WTC11 (cell line): ENCODE measurements around the gene MAPK9. TPM values are rescaled to one million over a fixed set of nuclear protein-coding genes. Genes with fewer than 3 reads are reported as not detected.
A peak's percentile ranks its signal among the peaks of the same experiment; 100 is the strongest.
"Not testable (repeated sequence)": the region's sequence is repeated elsewhere in the genome, so short reads cannot be mapped to it uniquely, and the experiment has no call there.

Experiments
- ATAC-seq: fragments of 200-7000 bp; cut with Tn5 transposase; 2 replicates; pipeline ENCODE4 v1.10.0; 2021; ENCODE audit warnings: mild to moderate bottlenecking, moderate library complexity
- CTCF ChIA-PET: fragments of 300-600 bp; sonication (Branson Sonifier 250); formaldehyde crosslinking; loops from one replicate; lab custom pipeline; 2021; ENCODE audit warnings: antibody characterized with exemption; lab: Charles Lee
- POLR2A ChIA-PET: fragments of 350-600 bp; sonication (Branson Sonifier 250); formaldehyde crosslinking; loops from one replicate; lab custom pipeline; 2021; ENCODE audit warnings: antibody characterized with exemption; lab: Charles Lee
- DNase-seq: peaks from one replicate; pipeline ENCODE4 v3.0.0; 2021; ENCODE audit warnings: low spot score
- H3K27ac Mint-ChIP-seq: 2 replicates; pipeline ENCODE4 v1.8.0; 2021; ENCODE audit warnings: mixed read lengths
- H3K27me3 Mint-ChIP-seq: 2 replicates; pipeline ENCODE4 v1.8.0; 2021; ENCODE audit warnings: low read depth, mild to moderate bottlenecking, moderate library complexity, mixed read lengths
- H3K36me3 Mint-ChIP-seq: 2 replicates; pipeline ENCODE4 v1.8.0; 2021; ENCODE audit warnings: mixed read lengths
- H3K4me1 Mint-ChIP-seq: 2 replicates; pipeline ENCODE4 v1.8.0; 2022; ENCODE audit warnings: mixed read lengths
- H3K4me3 Mint-ChIP-seq: 2 replicates; pipeline ENCODE4 v1.8.0; 2021; ENCODE audit warnings: mild to moderate bottlenecking, moderate library complexity, mixed read lengths
- H3K9me3 Mint-ChIP-seq: 2 replicates; pipeline ENCODE4 v1.8.0; 2021; ENCODE audit warnings: mixed read lengths
- CREM ChIP-seq: sonication (generic); formaldehyde crosslinking; IDR thresholded peaks from 2 replicates; pipeline ENCODE4 v1.8.1; 2022; ENCODE audit warnings: mild to moderate bottlenecking, missing genetic modification reagents, moderate library complexity
- ESRRA ChIP-seq: sonication (generic); formaldehyde crosslinking; IDR thresholded peaks from 2 replicates; pipeline ENCODE4 v1.8.1; 2022; ENCODE audit warnings: mild to moderate bottlenecking, missing genetic modification reagents, borderline replicate concordance
- ETV6 ChIP-seq: sonication (generic); formaldehyde crosslinking; IDR thresholded peaks from 2 replicates; pipeline ENCODE4 v1.8.1; 2022; ENCODE audit warnings: mild to moderate bottlenecking, missing genetic modification reagents
- FOXJ3 ChIP-seq: sonication (generic); formaldehyde crosslinking; IDR thresholded peaks from 2 replicates; pipeline ENCODE4 v1.9.0; 2021; ENCODE audit warnings: missing genetic modification reagents, mild to moderate bottlenecking, borderline replicate concordance
- GABPB1 ChIP-seq: sonication (generic); formaldehyde crosslinking; IDR thresholded peaks from 2 replicates; pipeline ENCODE4 v1.8.1; 2023; ENCODE audit warnings: mild to moderate bottlenecking, missing genetic modification reagents
- GRHL2 ChIP-seq: fragments of 250-450 bp; sonication (Bioruptor Pico); IDR thresholded peaks from 2 replicates; pipeline ENCODE4 v1.8.0; 2022; ENCODE audit warnings: mild to moderate bottlenecking, moderate library complexity; ENCODE audit not compliant: insufficient replicate concordance, severe bottlenecking
- HMGA2 ChIP-seq: fragments of 250-450 bp; sonication (Bioruptor Pico); IDR thresholded peaks from 2 replicates; pipeline ENCODE4 v1.4.0; 2021; ENCODE audit warnings: mild to moderate bottlenecking, moderate library complexity
- KAT7 ChIP-seq: sonication (generic); formaldehyde crosslinking; IDR thresholded peaks from 2 replicates; pipeline ENCODE4 v1.8.1; 2023; ENCODE audit warnings: missing genetic modification reagents, mild to moderate bottlenecking, borderline replicate concordance
- MXD4 ChIP-seq: fragments of 250-450 bp; sonication (Bioruptor Pico); IDR thresholded peaks from 2 replicates; pipeline ENCODE4 v1.8.0; 2021; ENCODE audit warnings: mild to moderate bottlenecking, moderate library complexity, borderline replicate concordance
- RELA ChIP-seq: sonication (generic); formaldehyde crosslinking; IDR thresholded peaks from 2 replicates; pipeline ENCODE4 v1.8.1; 2022; ENCODE audit warnings: missing genetic modification reagents, mild to moderate bottlenecking, borderline replicate concordance
- SMAD3 ChIP-seq: sonication (generic); formaldehyde crosslinking; IDR thresholded peaks from 2 replicates; pipeline ENCODE4 v1.8.0; 2022; ENCODE audit warnings: missing genetic modification reagents, mild to moderate bottlenecking, borderline replicate concordance
- SP1 ChIP-seq: sonication (generic); formaldehyde crosslinking; conservative IDR thresholded peaks from 2 replicates; pipeline ENCODE4 v1.8.1; 2022; ENCODE audit warnings: missing genetic modification reagents
- TCF7 ChIP-seq: sonication (generic); formaldehyde crosslinking; IDR thresholded peaks from 2 replicates; pipeline ENCODE4 v1.8.0; 2022; ENCODE audit warnings: mild to moderate bottlenecking, low read depth, missing genetic modification reagents, moderate library complexity
- ZNF219 ChIP-seq: sonication (generic); formaldehyde crosslinking; IDR thresholded peaks from 2 replicates; pipeline ENCODE4 v1.8.0; 2023; ENCODE audit warnings: missing genetic modification reagents, mild to moderate bottlenecking, borderline replicate concordance
- ZNF317 ChIP-seq: sonication (generic); formaldehyde crosslinking; IDR thresholded peaks from 2 replicates; pipeline ENCODE4 v1.8.1; 2023; ENCODE audit warnings: low read depth, mild to moderate bottlenecking, moderate library complexity, missing genetic modification reagents, borderline replicate concordance
- total RNA-seq: library from RNA; stranded (reverse); gene quantifications from 3 replicates; pipeline ENCODE4 v1.2.3, GENCODE V29; 2021
- TF ChIP-seq, protein P1 (sequence below): sonication (generic); formaldehyde crosslinking; conservative IDR thresholded peaks from 2 replicates; pipeline ENCODE4 v1.8.1; 2023; ENCODE audit warnings: mild to moderate bottlenecking, low read depth, missing genetic modification reagents, moderate library complexity
- TF ChIP-seq, protein P2 (sequence below): fragments of 250-450 bp; sonication (Bioruptor Pico); IDR thresholded peaks from 2 replicates; pipeline ENCODE4 v1.8.0; 2021; ENCODE audit warnings: mild to moderate bottlenecking
- TF ChIP-seq, protein P3 (sequence below): sonication (generic); formaldehyde crosslinking; IDR thresholded peaks from 2 replicates; pipeline ENCODE4 v1.8.1; 2023; ENCODE audit warnings: mild to moderate bottlenecking, moderate library complexity, missing genetic modification reagents
- TF ChIP-seq, protein P4 (sequence below): fragments of 250-450 bp; sonication (Bioruptor Pico); IDR thresholded peaks from 2 replicates; pipeline ENCODE4 v1.9.0; 2021; ENCODE audit warnings: moderate library complexity, mild to moderate bottlenecking, inconsistent platforms, borderline replicate concordance
- TF ChIP-seq, protein P5 (sequence below): fragments of 200-600 bp; IDR thresholded peaks from 2 replicates; pipeline ENCODE4 v1.8.0; 2022; ENCODE audit warnings: antibody characterized with exemption
- TF ChIP-seq, protein P6 (sequence below): fragments of 250-450 bp; sonication (Bioruptor Pico); IDR thresholded peaks from 2 replicates; pipeline ENCODE4 v1.9.0; 2021; ENCODE audit warnings: mild to moderate bottlenecking

The MAPK9 gene
- total RNA-seq, 1 experiment from 2014 or later, result 42.9 TPM

DNA sequence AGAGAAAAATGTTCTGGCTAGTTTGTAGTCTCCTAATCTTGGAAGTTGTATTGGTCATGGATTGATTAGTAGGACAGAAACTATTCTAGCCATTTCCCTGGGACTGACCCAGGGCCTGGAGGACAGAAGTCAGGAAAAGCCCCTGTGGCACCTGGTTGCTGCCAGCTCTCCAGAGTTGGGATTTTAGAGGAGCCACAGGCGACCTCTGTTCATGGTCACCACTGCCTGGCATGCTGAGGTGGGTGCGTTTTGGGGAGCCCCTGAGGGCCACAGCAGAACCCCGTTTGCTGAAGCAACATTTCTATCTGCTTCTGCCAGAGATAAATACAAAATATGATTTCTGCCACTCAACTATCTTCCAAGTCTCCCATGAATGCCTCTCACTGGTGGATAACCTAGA, 7.6 kb upstream of the MAPK9 start:
- no peak for DNase-seq
- ChIA-PET CTCF (interaction anchor here (1.5 to 2.4 kb wide), 2 partner anchors 16 to 29 kb away, joined by 7 to 9 read pairs; no protein-coding TSS in a partner anchor), POLR2A (no interaction called here)
- Mint-ChIP-seq H3K9me3 (no peaks in the 10 kb centered on the region), H3K27ac (no peak overlapping the region), H3K27me3 (no peaks in the 10 kb centered on the region; the same call in 1 of the 2 replicates), H3K4me3 (no peak overlapping the region), H3K4me1 (peaks cover 19% of the 10 kb centered on the region), H3K36me3 (peaks cover 36% of the 10 kb centered on the region)
- TF ChIP-seq SMAD3 (CRISPR knock-in tag), result no peak
- no peak for TF ChIP-seq ESRRA (CRISPR knock-in tag)
- TF ChIP-seq KAT7 (CRISPR knock-in tag), result no peak
- no peak for TF ChIP-seq RELA (CRISPR knock-in tag)
- TF ChIP-seq, protein P1, sequence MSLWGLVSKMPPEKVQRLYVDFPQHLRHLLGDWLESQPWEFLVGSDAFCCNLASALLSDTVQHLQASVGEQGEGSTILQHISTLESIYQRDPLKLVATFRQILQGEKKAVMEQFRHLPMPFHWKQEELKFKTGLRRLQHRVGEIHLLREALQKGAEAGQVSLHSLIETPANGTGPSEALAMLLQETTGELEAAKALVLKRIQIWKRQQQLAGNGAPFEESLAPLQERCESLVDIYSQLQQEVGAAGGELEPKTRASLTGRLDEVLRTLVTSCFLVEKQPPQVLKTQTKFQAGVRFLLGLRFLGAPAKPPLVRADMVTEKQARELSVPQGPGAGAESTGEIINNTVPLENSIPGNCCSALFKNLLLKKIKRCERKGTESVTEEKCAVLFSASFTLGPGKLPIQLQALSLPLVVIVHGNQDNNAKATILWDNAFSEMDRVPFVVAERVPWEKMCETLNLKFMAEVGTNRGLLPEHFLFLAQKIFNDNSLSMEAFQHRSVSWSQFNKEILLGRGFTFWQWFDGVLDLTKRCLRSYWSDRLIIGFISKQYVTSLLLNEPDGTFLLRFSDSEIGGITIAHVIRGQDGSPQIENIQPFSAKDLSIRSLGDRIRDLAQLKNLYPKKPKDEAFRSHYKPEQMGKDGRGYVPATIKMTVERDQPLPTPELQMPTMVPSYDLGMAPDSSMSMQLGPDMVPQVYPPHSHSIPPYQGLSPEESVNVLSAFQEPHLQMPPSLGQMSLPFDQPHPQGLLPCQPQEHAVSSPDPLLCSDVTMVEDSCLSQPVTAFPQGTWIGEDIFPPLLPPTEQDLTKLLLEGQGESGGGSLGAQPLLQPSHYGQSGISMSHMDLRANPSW (CRISPR knock-in tag), result no peak
- no peak for TF ChIP-seq SP1 (CRISPR knock-in tag)
- TF ChIP-seq, protein P2, sequence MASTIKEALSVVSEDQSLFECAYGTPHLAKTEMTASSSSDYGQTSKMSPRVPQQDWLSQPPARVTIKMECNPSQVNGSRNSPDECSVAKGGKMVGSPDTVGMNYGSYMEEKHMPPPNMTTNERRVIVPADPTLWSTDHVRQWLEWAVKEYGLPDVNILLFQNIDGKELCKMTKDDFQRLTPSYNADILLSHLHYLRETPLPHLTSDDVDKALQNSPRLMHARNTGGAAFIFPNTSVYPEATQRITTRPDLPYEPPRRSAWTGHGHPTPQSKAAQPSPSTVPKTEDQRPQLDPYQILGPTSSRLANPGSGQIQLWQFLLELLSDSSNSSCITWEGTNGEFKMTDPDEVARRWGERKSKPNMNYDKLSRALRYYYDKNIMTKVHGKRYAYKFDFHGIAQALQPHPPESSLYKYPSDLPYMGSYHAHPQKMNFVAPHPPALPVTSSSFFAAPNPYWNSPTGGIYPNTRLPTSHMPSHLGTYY (CRISPR knock-in tag), result no peak
- TF ChIP-seq MXD4 (CRISPR knock-in tag), result no peak
- TF ChIP-seq FOXJ3 (CRISPR knock-in tag), result no peak
- TF ChIP-seq, protein P3, sequence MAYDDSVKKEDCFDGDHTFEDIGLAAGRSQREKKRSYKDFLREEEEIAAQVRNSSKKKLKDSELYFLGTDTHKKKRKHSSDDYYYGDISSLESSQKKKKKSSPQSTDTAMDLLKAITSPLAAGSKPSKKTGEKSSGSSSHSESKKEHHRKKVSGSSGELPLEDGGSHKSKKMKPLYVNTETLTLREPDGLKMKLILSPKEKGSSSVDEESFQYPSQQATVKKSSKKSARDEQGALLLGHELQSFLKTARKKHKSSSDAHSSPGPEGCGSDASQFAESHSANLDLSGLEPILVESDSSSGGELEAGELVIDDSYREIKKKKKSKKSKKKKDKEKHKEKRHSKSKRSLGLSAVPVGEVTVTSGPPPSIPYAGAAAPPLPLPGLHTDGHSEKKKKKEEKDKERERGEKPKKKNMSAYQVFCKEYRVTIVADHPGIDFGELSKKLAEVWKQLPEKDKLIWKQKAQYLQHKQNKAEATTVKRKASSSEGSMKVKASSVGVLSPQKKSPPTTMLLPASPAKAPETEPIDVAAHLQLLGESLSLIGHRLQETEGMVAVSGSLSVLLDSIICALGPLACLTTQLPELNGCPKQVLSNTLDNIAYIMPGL (CRISPR knock-in tag), result no peak
- TF ChIP-seq CREM (CRISPR knock-in tag), result no peak
- no peak for TF ChIP-seq HMGA2
- no peak for TF ChIP-seq ETV6 (CRISPR knock-in tag)
- TF ChIP-seq ZNF219 (CRISPR knock-in tag), result no peak
- TF ChIP-seq ZNF317 (CRISPR knock-in tag), result no peak
- ATAC-seq, result no peak

DNA sequence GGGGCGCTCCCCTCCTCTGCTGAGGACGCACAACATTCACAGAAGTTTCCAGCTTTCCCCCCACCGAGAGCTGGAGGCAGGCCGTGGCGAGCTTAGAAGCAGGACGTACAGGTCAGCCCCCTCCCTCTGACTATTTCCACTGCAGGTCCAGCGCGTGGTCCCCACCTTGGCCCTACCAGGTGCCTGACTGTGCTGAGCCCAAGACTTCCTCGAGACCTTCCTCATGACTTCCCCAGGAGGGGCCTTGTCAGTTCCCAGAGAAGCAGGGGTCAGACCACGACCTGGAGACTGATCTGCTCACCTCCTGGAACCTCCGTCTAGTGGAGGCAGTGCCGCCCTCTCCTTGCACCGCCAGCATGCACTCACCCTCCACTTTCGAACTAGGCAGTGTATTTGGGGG, 7.1 kb upstream of the MAPK9 start:
- H3K27ac Mint-ChIP-seq, POLR2A ChIA-PET: not testable (repeated sequence)
- CTCF ChIA-PET, result interaction anchor here (1.5 to 2.4 kb wide), 2 partner anchors 17 to 30 kb away, joined by 7 to 9 read pairs; no protein-coding TSS in a partner anchor

DNA sequence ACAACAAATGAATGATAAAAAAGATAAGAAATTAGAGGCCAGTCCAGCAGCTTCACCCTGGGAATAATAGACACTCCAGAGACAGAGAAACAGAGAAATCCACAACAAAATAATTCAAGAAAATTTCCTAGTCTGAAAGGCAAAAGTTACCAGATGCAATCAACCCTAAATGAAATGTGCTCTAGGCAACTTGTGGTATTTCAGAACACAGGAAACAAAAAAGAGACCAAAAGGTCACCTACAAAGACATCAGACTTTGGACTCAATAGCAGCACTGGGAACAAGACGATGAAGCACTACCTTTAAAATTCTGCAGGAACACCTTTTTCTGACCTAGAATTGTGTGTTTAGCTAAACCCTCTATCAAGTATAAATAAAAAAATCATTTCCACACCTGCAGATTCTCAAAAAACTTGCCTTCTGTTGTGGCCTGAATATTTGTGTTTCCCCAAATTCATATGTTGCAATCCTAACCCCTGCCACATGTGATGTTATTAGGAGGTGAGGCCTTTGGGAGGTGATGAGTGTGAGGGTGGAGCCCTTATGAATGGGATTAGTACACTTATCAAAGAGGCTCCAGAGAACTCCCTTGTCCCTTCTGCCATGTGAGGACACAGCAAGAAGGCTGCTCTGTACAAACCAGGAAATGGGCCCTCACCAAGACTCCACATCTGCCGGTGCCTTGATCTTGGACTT, 5.9 kb upstream of the MAPK9 start:
- Mint-ChIP-seq H3K27ac (peak overlapping the region; percentile 74), H3K4me3 (no peak overlapping the region), H3K27me3 (no peaks in the 10 kb centered on the region; the same call in 1 of the 2 replicates), H3K9me3 (no peaks in the 10 kb centered on the region), H3K4me1 (peaks cover 34% of the 10 kb centered on the region), H3K36me3 (peaks cover 25% of the 10 kb centered on the region)
- ATAC-seq (no peak), DNase-seq (no peak)
- CTCF ChIA-PET, result no interaction called here
- POLR2A ChIA-PET, result no interaction called here
- no peak for TF ChIP-seq GRHL2 (CRISPR knock-in tag)
- no peak for TF ChIP-seq FOXJ3 (CRISPR knock-in tag)
- TF ChIP-seq, protein P4, sequence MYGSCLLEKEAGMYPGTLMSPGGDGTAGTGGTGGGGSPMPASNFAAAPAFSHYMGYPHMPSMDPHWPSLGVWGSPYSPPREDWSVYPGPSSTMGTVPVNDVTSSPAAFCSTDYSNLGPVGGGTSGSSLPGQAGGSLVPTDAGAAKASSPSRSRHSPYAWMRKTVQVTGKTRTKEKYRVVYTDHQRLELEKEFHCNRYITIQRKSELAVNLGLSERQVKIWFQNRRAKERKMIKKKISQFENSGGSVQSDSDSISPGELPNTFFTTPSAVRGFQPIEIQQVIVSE (CRISPR knock-in tag), result no peak
- TF ChIP-seq TCF7 (CRISPR knock-in tag), result no peak
- TF ChIP-seq, protein P5, sequence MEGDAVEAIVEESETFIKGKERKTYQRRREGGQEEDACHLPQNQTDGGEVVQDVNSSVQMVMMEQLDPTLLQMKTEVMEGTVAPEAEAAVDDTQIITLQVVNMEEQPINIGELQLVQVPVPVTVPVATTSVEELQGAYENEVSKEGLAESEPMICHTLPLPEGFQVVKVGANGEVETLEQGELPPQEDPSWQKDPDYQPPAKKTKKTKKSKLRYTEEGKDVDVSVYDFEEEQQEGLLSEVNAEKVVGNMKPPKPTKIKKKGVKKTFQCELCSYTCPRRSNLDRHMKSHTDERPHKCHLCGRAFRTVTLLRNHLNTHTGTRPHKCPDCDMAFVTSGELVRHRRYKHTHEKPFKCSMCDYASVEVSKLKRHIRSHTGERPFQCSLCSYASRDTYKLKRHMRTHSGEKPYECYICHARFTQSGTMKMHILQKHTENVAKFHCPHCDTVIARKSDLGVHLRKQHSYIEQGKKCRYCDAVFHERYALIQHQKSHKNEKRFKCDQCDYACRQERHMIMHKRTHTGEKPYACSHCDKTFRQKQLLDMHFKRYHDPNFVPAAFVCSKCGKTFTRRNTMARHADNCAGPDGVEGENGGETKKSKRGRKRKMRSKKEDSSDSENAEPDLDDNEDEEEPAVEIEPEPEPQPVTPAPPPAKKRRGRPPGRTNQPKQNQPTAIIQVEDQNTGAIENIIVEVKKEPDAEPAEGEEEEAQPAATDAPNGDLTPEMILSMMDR, result no peak
- TF ChIP-seq, protein P6, sequence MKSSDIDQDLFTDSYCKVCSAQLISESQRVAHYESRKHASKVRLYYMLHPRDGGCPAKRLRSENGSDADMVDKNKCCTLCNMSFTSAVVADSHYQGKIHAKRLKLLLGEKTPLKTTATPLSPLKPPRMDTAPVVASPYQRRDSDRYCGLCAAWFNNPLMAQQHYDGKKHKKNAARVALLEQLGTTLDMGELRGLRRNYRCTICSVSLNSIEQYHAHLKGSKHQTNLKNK (CRISPR knock-in tag), result no peak
- no peak for TF ChIP-seq GABPB1 (CRISPR knock-in tag)

More for the DNA sequence above, 7.1 kb upstream of the MAPK9 start:
- H3K9me3 Mint-ChIP-seq, H3K4me3 Mint-ChIP-seq, ATAC-seq, H3K27me3 Mint-ChIP-seq, DNase-seq: not testable (repeated sequence)
- Mint-ChIP-seq H3K36me3 (peaks cover 31% of the 10 kb centered on the region), H3K4me1 (peaks cover 24% of the 10 kb centered on the region)
